Stimulated activated naive CD8-positive, alpha-beta T cell treated with anti-CD3 and anti-CD28 coated beads, Interleukin-15, amount 100 ng/mL, for 72 hours (primary cell): ENCODE results near the gene HHIPL1.
"Not testable (repeated sequence)": the region's sequence is repeated elsewhere in the genome, so short reads cannot be mapped to it uniquely, and the experiment has no call there.

Source experiments
- ATAC-seq: fragments of 150-1000 bp; cut with Tn5 transposase; 2 replicates; pipeline ENCODE4 v1.10.0; 2021; ENCODE audit warnings: mild to moderate bottlenecking, moderate library complexity
- DNase-seq, 2 donors: peaks; one replicate each; pipeline ENCODE4 v3.0.0; 2021 to 2022
- H3K27ac Mint-ChIP-seq, 2 donors: one replicate each; pipeline ENCODE4 v1.8.0; 2022; ENCODE audit warnings: mild to moderate bottlenecking in 2 of 2, mixed read lengths in 2 of 2, moderate library complexity in 2 of 2
- H3K27me3 Mint-ChIP-seq: one replicate; pipeline ENCODE4 v1.8.0; 2022; ENCODE audit warnings: mixed read lengths
- H3K4me1 Mint-ChIP-seq: one replicate; pipeline ENCODE4 v1.8.0; 2022; ENCODE audit warnings: mild to moderate bottlenecking, mixed read lengths
- H3K4me3 Mint-ChIP-seq, 2 donors: one replicate each; pipeline ENCODE4 v1.8.0; 2022; ENCODE audit warnings: mild to moderate bottlenecking in 2 of 2, mixed read lengths in 2 of 2, moderate library complexity in 1 of 2
- H3K9me3 Mint-ChIP-seq, 2 donors: one replicate each; pipeline ENCODE4 v1.8.0; 2022; ENCODE audit warnings: mixed read lengths in 2 of 2

Gene HHIPL1

GRCh38 chr14:99659333-99659741 lies 14.4 kb downstream of the HHIPL1 start:
- DNase-seq (no peak), ATAC-seq (peak; percentile 40)
- Mint-ChIP-seq H3K9me3 (no peaks in the 10 kb centered on the region), H3K27ac (no peak overlapping the region), H3K27me3 (peaks cover 85% of the 10 kb centered on the region), H3K4me1 (peaks cover 6% of the 10 kb centered on the region), H3K4me3 (no peak overlapping the region)

GRCh38 chr14:99660006-99660566 lies 15.2 kb downstream of the HHIPL1 start:
- H3K27me3 Mint-ChIP-seq = peaks cover 79% of the 10 kb centered on the region
- no peak for ATAC-seq
- H3K9me3 Mint-ChIP-seq = no peaks in the 10 kb centered on the region
- peak overlapping the region in 1 of 2 donors; percentile 59 for H3K4me3 Mint-ChIP-seq
- H3K4me1 Mint-ChIP-seq = peaks cover 6% of the 10 kb centered on the region
- H3K27ac Mint-ChIP-seq = no peak overlapping the region
- DNase-seq = no peak

GRCh38 chr14:99660794-99661193 lies 15.9 kb downstream of the HHIPL1 start:
- Mint-ChIP-seq H3K9me3 (no peaks in the 10 kb centered on the region), H3K27ac (no peak overlapping the region), H3K4me1 (peaks cover 6% of the 10 kb centered on the region), H3K27me3 (peaks cover 72% of the 10 kb centered on the region), H3K4me3 (no peak overlapping the region)
- ATAC-seq (no peak), DNase-seq (no peak)

- not testable (repeated sequence) for H3K4me1 Mint-ChIP-seq, H3K4me3 Mint-ChIP-seq, ATAC-seq, H3K27ac Mint-ChIP-seq, DNase-seq, H3K9me3 Mint-ChIP-seq
- peaks cover 68% of the 10 kb centered on the region for H3K27me3 Mint-ChIP-seq
These were observed 16.3 kb downstream of the HHIPL1 start for GRCh38 chr14:99661206-99661605.

- DNase-seq (no peak), ATAC-seq (no peak)
- Mint-ChIP-seq H3K4me3 (no peak overlapping the region), H3K27ac (no peak overlapping the region), H3K9me3 (no peaks in the 10 kb centered on the region), H3K4me1 (peaks cover 6% of the 10 kb centered on the region), H3K27me3 (peaks cover 55% of the 10 kb centered on the region)
These were observed 17.9 kb downstream of the HHIPL1 start for GRCh38 chr14:99662846-99663245.

GRCh38 chr14:99663386-99664057 lies 18.6 kb downstream of the HHIPL1 start:
- peaks cover 49% of the 10 kb centered on the region for H3K27me3 Mint-ChIP-seq
- H3K9me3 Mint-ChIP-seq = no peaks in the 10 kb centered on the region
- no peak overlapping the region for H3K4me3 Mint-ChIP-seq

GRCh38 chr14:99664058-99664936 lies 19.4 kb downstream of the HHIPL1 start:
- Mint-ChIP-seq H3K27me3 (peaks cover 50% of the 10 kb centered on the region), H3K4me1 (peaks cover 6% of the 10 kb centered on the region), H3K4me3 (no peak overlapping the region), H3K27ac (no peak overlapping the region), H3K9me3 (no peaks in the 10 kb centered on the region)
- DNase-seq (no peak), ATAC-seq (no peak)

More at GRCh38 chr14:99663386-99664057, 18.6 kb downstream of the HHIPL1 start:
- Mint-ChIP-seq H3K27ac (no peak overlapping the region), H3K4me1 (peaks cover 6% of the 10 kb centered on the region)
- DNase-seq (no peak), ATAC-seq (no peak)

GRCh38 chr14:99664937-99665273 lies 20.0 kb downstream of the HHIPL1 start:
- Mint-ChIP-seq H3K4me1 (peaks cover 5% of the 10 kb centered on the region), H3K27ac (no peak overlapping the region), H3K27me3 (peaks cover 48% of the 10 kb centered on the region), H3K9me3 (no peaks in the 10 kb centered on the region), H3K4me3 (no peak overlapping the region)
- DNase-seq (no peak), ATAC-seq (no peak)

GRCh38 chr14:99666533-99666932 lies 21.6 kb downstream of the HHIPL1 start:
- ATAC-seq (no peak), DNase-seq (no peak)
- H3K4me1 Mint-ChIP-seq = no peaks in the 10 kb centered on the region
- H3K4me3 Mint-ChIP-seq = no peak overlapping the region
- H3K27ac Mint-ChIP-seq = no peak overlapping the region
- H3K9me3 Mint-ChIP-seq = no peaks in the 10 kb centered on the region
- peaks cover 35% of the 10 kb centered on the region for H3K27me3 Mint-ChIP-seq

GRCh38 chr14:99667045-99667444 lies 22.1 kb downstream of the HHIPL1 start:
- ATAC-seq (no peak), DNase-seq (no peak)
- Mint-ChIP-seq H3K9me3 (no peaks in the 10 kb centered on the region), H3K27ac (no peak overlapping the region), H3K4me1 (no peaks in the 10 kb centered on the region), H3K27me3 (peaks cover 35% of the 10 kb centered on the region), H3K4me3 (no peak overlapping the region)

- H3K9me3 Mint-ChIP-seq = no peaks in the 10 kb centered on the region
- no peak overlapping the region for H3K27ac Mint-ChIP-seq
- H3K4me3 Mint-ChIP-seq = no peak overlapping the region
- peaks cover 31% of the 10 kb centered on the region for H3K27me3 Mint-ChIP-seq
- DNase-seq = no peak
- ATAC-seq = no peak
- H3K4me1 Mint-ChIP-seq = no peaks in the 10 kb centered on the region
These were observed 22.9 kb downstream of the HHIPL1 start for GRCh38 chr14:99667821-99668220.

- no peak overlapping the region for H3K4me3 Mint-ChIP-seq
- ATAC-seq (no peak), DNase-seq (no peak)
- no peak overlapping the region for H3K27ac Mint-ChIP-seq
- H3K27me3 Mint-ChIP-seq = peaks cover 29% of the 10 kb centered on the region
- H3K9me3 Mint-ChIP-seq = no peaks in the 10 kb centered on the region
- H3K4me1 Mint-ChIP-seq = no peaks in the 10 kb centered on the region
These were observed 23.7 kb downstream of the HHIPL1 start for GRCh38 chr14:99668307-99669295.

GRCh38 chr14:99670361-99671234 lies 25.7 kb downstream of the HHIPL1 start:
- Mint-ChIP-seq H3K4me1 (no peaks in the 10 kb centered on the region), H3K27me3 (peaks cover 39% of the 10 kb centered on the region), H3K27ac (peak overlapping the region in 1 of 2 donors; percentile 8), H3K4me3 (no peak overlapping the region), H3K9me3 (no peaks in the 10 kb centered on the region)
- DNase-seq (no peak), ATAC-seq (no peak)
